NT2/D1 (cell line): ENCODE data around the gene SLC39A13.
A peak's percentile ranks its signal among the peaks of the same experiment; 100 is the strongest.

Experiments
- DNase-seq: peaks from one replicate; pipeline ENCODE4 v3.0.0-alpha.2; 2011; ENCODE audit warnings: low read depth, low spot score
- H3K27me3 ChIP-seq: 2 replicates; pipeline ENCODE4 v1.6.0; 2011; ENCODE audit warnings: mild to moderate bottlenecking; ENCODE audit not compliant: insufficient read length, insufficient read depth
- H3K36me3 ChIP-seq: 2 replicates; pipeline ENCODE4 v1.6.1; 2011; ENCODE audit warnings: mild to moderate bottlenecking, low read length, mixed read lengths; ENCODE audit not compliant: insufficient read depth, insufficient read length
- H3K4me1 ChIP-seq: 2 replicates; pipeline ENCODE4 v1.5.1; 2011; ENCODE audit not compliant: insufficient read depth, insufficient read length
- H3K4me3 ChIP-seq: 2 replicates; pipeline ENCODE4 v1.5.1; 2011; ENCODE audit warnings: low read depth; ENCODE audit not compliant: insufficient read length
- H3K9ac ChIP-seq: 2 replicates; pipeline ENCODE4 v1.6.0; 2011; ENCODE audit warnings: low read depth; ENCODE audit not compliant: insufficient read length
- H3K9me3 ChIP-seq: 2 replicates; pipeline ENCODE4 v1.5.1; 2011; ENCODE audit warnings: mild to moderate bottlenecking, low read length; ENCODE audit not compliant: insufficient read depth
- SUZ12 ChIP-seq: IDR thresholded peaks from 2 replicates; pipeline ENCODE4 v1.6.1; 2011; ENCODE audit not compliant: insufficient read length, insufficient read depth; ENCODE audit errors: extremely low read depth
- YY1 ChIP-seq: IDR thresholded peaks from 2 replicates; pipeline ENCODE4 v1.6.1; 2011; ENCODE audit not compliant: insufficient read length, insufficient read depth
- ZNF274 ChIP-seq: IDR thresholded peaks from 2 replicates; pipeline ENCODE4 v1.6.1; 2011; ENCODE audit warnings: mild to moderate bottlenecking, low read depth, low read length

Gene SLC39A13

DNA sequence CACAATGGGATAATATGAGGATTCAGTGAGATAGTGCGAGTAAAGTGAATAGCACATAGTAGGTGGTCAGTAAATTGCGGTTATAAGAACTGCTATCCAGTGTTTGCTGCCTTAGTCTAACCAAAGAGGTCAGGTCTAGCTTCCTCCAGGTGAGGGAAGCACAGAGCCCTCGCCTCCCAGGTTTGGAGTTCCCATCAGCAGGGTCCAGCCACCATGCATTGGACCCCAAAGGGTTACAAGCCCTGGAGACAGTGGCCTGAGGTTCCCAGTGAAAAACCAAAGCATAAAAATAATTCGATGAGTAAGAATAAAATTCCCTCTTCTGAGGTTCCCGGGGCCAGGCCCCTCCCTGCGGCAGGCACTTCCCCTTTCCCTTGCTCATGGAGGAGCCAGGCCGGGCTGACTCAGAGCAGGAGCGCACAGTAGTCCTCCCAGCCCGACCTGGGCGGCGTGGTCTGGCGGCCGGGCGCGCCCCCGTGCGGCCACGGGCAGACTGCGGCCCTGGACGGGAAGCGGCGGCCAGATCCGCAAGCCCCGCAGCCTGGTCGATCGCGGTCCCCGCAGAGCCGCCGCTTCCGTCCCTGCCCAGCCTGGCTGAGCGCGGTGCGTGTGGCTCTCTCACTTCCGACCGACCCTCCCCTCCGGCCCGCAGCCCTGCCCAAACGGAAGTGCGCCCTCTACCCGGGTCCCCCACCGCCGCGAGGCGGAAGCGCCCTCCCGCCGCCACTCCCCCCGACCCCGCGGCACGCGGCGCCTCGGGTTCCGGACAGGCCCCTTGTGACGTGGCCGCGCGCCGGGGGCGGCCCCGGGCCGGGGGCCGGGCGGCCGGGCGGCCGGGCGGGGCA is at the start of gene SLC39A13:
TSS of gene SLC39A13 (plus strand) at position 845 of the 845 bp plus-strand sequence. CDS start 1,505 bp downstream, outside the sequence.
- peaks cover 22% of the 10 kb centered on the region for H3K36me3 ChIP-seq
- no peaks in the 10 kb centered on the region for H3K27me3 ChIP-seq
- H3K4me3 ChIP-seq, result peak within 1 kb of the TSS; percentile 87
- peak; percentile 92 for DNase-seq
- peaks cover 14% of the 10 kb centered on the region for H3K4me1 ChIP-seq
- H3K9ac ChIP-seq, result peak within 1 kb of the TSS; percentile 88
- no peaks in the 10 kb centered on the region for H3K9me3 ChIP-seq
- TF ChIP-seq YY1, result no peak
- no peak for TF ChIP-seq ZNF274
- no peak for TF ChIP-seq SUZ12

DNA sequence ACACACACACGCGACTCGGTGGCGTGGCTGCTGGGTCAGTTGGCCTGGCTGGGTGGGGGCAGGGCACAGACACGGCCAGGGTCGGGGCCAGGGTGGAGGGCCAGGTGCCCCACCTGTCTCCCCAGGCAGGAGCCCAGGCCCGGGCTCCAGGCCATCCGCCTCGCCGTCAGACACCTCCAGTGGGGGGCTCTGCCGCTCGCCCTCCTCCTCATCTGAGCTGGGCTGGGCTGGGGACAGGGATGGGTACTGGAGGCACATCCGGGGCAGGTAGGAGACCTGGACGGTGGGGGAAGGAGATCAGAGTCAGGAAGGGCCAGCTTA is 49.7 kb upstream of the SLC39A13 start:
- Histone ChIP-seq H3K4me1 (no peaks in the 10 kb centered on the region), H3K4me3 (no peak overlapping the region), H3K27me3 (no peaks in the 10 kb centered on the region), H3K36me3 (peaks cover 3% of the 10 kb centered on the region), H3K9me3 (no peaks in the 10 kb centered on the region), H3K9ac (no peak overlapping the region)
- DNase-seq, result no peak
- TF ChIP-seq YY1 (no peak), SUZ12 (no peak), ZNF274 (no peak)

DNA sequence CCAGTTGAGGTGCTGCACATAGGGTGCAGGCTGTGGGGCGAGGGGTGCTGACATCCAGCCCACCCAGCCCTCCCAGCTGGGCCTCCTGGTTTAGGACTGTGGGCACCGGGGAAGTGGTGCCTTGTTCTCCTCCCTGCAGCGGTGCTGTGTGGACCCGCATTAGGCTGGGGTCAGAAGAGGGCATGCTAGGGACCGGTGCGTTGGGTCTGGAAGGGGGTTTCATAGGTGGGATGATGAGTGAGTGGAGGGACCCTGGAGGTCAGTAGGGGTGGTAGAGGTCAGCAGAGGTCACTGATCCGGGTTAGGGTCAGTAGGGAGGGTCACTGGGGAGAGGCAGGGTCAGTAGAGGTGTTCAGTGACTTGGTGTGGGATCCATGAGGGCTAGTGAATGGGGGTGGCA is 49.2 kb upstream of the SLC39A13 start:
- no peak overlapping the region for H3K9ac ChIP-seq
- H3K27me3 ChIP-seq, result no peaks in the 10 kb centered on the region
- DNase-seq, result no peak
- H3K4me1 ChIP-seq, result no peaks in the 10 kb centered on the region
- no peak overlapping the region for H3K4me3 ChIP-seq
- no peaks in the 10 kb centered on the region for H3K9me3 ChIP-seq
- TF ChIP-seq SUZ12 (no peak), YY1 (no peak), ZNF274 (no peak)
- peaks cover 3% of the 10 kb centered on the region for H3K36me3 ChIP-seq

DNA sequence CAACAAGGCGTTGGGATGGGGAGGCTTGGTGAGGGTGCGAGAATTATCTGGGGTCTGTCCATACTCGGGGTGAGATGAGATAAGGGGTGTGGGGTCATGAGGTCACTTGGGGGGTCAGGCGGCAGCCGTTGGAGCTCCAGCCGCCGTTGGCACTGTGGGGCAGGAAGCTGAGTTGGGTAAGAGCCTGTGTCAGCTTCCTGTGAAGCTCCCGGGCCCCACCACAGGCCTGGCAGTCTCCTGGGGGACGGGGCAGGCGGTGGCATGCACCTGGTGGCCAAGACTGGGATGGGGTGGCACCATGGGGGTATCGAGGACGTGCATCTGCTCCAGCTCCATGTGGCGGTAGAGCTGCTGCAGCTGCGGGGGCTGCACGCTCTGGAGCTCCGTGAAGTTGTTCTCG is 48.8 kb upstream of the SLC39A13 start:
- TF ChIP-seq SUZ12 (no peak), YY1 (no peak), ZNF274 (no peak)
- Histone ChIP-seq H3K9ac (no peak overlapping the region), H3K36me3 (peaks cover 3% of the 10 kb centered on the region), H3K27me3 (no peaks in the 10 kb centered on the region), H3K4me1 (no peaks in the 10 kb centered on the region), H3K4me3 (no peak overlapping the region), H3K9me3 (no peaks in the 10 kb centered on the region)
- DNase-seq, result no peak

DNA sequence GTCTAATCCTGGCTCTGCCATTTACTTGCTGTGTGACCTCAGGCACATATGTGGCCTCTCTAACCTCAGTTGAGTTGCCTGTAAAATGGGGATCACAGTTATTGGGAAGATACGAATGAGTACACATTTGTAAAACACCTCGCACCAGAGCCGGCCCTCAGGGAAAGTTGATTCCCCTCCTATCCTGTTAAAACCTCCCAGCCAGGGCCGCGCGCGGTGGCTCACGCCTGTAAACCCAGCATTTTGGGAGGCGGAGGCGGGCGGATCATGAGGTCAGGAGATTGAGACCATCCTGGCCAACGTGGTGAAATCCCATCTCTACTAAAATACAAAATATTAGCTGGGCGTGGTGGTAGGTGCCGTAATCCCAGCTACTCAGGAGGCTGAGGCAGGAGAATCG is 48.0 kb upstream of the SLC39A13 start:
- no peaks in the 10 kb centered on the region for H3K4me1 ChIP-seq
- no peak overlapping the region for H3K9ac ChIP-seq
- peaks cover 3% of the 10 kb centered on the region for H3K36me3 ChIP-seq
- no peaks in the 10 kb centered on the region for H3K9me3 ChIP-seq
- no peak for TF ChIP-seq ZNF274
- TF ChIP-seq SUZ12, result no peak
- no peak for TF ChIP-seq YY1
- H3K27me3 ChIP-seq, result no peaks in the 10 kb centered on the region
- no peak for DNase-seq
- no peak overlapping the region for H3K4me3 ChIP-seq

DNA sequence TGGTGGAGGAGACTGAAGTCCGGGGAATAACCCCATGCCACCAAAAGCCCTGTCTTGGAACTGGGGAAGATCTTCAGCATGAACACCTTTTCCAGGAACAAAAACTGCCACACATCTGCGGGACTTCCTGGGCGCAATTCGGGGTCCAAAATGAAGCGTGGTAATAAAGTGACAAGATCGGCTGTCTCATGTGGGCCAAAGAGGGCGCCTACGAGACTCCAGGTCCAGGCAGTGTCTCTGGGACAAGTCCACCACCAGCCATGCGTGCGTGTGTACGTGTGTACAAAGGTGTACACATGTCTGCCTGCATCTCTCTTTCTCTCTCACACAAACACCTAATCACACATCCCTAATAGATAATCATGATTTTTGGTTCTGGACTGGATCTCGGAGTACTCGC is 47.0 kb upstream of the SLC39A13 start:
- no peaks in the 10 kb centered on the region for H3K27me3 ChIP-seq
- no peak for DNase-seq
- H3K4me1 ChIP-seq, result no peaks in the 10 kb centered on the region
- no peaks in the 10 kb centered on the region for H3K9me3 ChIP-seq
- no peak overlapping the region for H3K9ac ChIP-seq
- TF ChIP-seq ZNF274 (no peak), YY1 (no peak), SUZ12 (no peak)
- no peak overlapping the region for H3K4me3 ChIP-seq
- H3K36me3 ChIP-seq, result peaks cover 3% of the 10 kb centered on the region

DNA sequence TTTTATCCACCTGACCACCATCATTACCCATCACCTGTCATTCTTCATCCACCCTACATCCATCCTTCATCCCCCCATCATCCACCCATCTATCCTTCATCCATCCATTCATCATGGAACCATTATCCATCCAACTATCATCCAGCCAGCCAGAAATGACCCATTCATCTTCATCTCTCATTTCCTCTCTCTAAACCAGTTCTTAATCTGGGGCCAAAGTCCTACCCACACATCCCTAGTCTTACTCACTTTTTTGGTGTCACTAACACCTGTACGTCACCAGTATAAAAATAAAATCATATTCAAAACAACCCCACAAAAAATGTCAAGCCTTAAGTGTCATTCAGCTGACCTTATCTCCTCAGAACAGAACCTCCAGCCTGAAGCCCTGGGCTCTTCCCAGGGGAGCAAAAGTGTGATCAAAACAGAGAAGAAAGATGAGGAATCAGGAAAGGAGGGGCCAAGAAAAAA is 42.3 kb upstream of the SLC39A13 start:
- H3K36me3 ChIP-seq, result no peaks in the 10 kb centered on the region
- no peak overlapping the region for H3K9ac ChIP-seq
- H3K9me3 ChIP-seq, result no peaks in the 10 kb centered on the region
- H3K4me1 ChIP-seq, result no peaks in the 10 kb centered on the region
- no peaks in the 10 kb centered on the region for H3K27me3 ChIP-seq
- no peak overlapping the region for H3K4me3 ChIP-seq
- TF ChIP-seq YY1, result no peak
- TF ChIP-seq ZNF274, result no peak
- TF ChIP-seq SUZ12, result no peak
- no peak for DNase-seq
